GM20000 (cell line): ENCODE results near the gene NFE2L1.
A peak's percentile ranks its signal among the peaks of the same experiment; 100 is the strongest.
"Not testable (repeated sequence)": the region's sequence is repeated elsewhere in the genome, so short reads cannot be mapped to it uniquely, and the experiment has no call there.

Experiments
- DNase-seq: peaks from one replicate; pipeline ENCODE4 v3.0.0; 2012; ENCODE audit warnings: low spot score
- CTCF ChIP-seq: IDR thresholded peaks from 2 replicates; pipeline ENCODE4 v1.5.1; 2012; ENCODE audit warnings: mild to moderate bottlenecking, control low read depth; ENCODE audit errors: extremely low read depth, missing control alignments

NFE2L1 gene

GRCh38 chr17:48014595-48015111 lies 33.5 kb upstream of the NFE2L1 start:
- no peak for TF ChIP-seq CTCF
- no peak for DNase-seq

DNA sequence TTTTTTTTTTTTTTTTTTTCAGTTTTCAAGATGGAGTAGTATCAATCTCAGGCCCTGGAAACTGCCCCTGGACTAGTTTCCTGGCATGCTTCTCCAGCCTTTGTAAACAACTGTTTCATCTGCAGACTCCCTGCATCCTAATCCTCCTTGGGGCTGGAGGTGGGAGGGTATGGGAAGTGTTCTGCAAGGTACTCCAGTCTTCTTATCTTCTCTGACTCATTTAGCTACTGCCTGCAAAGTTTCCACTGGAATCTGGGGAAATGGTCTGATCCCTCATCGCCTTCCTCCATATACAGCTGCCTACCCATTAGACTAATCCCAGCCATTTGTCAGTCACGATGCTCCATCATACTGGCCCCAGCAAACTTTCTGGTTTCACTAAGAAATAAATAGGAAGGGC lies 32.0 kb upstream of the NFE2L1 start:
- DNase-seq: no peak
- TF ChIP-seq CTCF: no peak

DNA sequence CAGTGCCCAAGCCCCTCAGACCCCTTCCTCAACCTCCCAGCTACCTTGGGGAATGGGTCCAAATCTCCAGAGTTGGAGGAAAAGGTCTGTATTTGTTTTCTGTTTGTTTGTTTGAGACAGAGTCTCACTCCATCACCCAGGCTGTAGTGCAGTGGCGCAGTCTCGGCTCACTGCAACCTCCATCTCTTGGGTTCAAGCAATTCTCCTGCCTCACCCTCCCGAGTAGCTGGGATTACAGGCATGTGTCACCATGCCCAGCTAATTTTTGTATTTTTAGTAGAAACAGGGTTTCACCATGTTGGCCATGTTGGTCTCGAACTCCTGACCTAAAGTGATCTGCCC lies 30.4 kb upstream of the NFE2L1 start:
- not testable (repeated sequence) for DNase-seq

- no peak for DNase-seq
- TF ChIP-seq CTCF: no peak
These were observed 26.2 kb upstream of the NFE2L1 start for GRCh38 chr17:48021934-48022333.

GRCh38 chr17:48022901-48023300 lies 25.3 kb upstream of the NFE2L1 start:
- TF ChIP-seq CTCF: no peak
- no peak for DNase-seq

- no peak for TF ChIP-seq CTCF
- no peak for DNase-seq
These were observed 24.6 kb upstream of the NFE2L1 start for GRCh38 chr17:48023400-48024148.

DNA sequence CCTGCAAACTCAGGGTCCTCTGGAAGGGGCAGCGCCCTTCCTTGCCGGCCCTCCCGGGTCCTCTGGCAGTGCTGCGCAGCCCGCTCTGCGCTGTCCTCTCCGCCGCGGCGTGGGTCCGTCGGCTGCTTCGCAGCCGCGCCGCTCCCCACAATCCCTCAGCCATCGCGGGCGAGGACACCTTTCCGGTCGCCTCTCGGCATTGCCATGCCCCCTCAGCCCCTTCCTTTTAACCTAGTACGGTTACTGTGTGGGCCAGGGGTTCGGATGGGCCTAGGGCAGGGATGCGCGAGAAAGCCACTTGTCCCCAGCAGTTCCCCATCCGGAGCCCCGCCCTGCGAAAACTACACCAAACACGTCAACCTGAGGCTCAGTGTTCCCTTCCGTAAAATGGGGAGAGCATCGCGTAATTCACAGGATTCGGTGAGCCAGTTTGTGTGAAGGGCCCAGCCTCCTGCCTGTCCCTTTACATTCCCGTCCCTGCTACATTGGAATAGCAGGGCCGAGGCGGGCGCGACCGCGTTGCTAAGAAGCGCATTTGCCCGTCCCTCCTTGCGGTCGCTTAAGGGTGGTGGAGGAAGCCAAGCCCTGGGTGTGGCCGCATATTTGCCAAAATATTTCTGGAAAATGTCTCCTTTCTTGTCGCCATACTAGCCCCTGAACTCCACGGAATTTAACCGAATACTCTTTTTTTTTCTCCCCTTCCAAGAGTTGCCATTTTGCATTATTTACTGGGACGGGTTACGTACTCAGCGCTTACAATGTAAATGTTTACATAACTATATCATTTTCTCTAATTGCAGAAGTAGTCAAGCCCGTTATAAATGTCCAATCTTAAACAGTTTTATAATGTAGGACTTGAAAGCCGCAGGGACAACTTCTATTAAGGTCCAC lies 23.8 kb upstream of the NFE2L1 start:
- DNase-seq: peak; percentile 46
- no peak for TF ChIP-seq CTCF
